Loucy (cell line): ENCODE data around the gene KIFAP3.

ENCODE experiments used
- EZH2phosphoT487 ChIP-seq: fragments of 200-600 bp; IDR thresholded peaks from 2 replicates; pipeline ENCODE4 v1.6.1; 2018; ENCODE audit warnings: antibody characterized with exemption, mild to moderate bottlenecking, moderate library complexity, borderline replicate concordance
- TF ChIP-seq, protein P1 (sequence below): fragments of 200-600 bp; sonication (generic); conservative IDR thresholded peaks from 2 replicates; pipeline ENCODE4 v1.5.1; 2014; ENCODE audit warnings: mild to moderate bottlenecking, antibody characterized with exemption, low read length

- TF ChIP-seq, protein P1, sequence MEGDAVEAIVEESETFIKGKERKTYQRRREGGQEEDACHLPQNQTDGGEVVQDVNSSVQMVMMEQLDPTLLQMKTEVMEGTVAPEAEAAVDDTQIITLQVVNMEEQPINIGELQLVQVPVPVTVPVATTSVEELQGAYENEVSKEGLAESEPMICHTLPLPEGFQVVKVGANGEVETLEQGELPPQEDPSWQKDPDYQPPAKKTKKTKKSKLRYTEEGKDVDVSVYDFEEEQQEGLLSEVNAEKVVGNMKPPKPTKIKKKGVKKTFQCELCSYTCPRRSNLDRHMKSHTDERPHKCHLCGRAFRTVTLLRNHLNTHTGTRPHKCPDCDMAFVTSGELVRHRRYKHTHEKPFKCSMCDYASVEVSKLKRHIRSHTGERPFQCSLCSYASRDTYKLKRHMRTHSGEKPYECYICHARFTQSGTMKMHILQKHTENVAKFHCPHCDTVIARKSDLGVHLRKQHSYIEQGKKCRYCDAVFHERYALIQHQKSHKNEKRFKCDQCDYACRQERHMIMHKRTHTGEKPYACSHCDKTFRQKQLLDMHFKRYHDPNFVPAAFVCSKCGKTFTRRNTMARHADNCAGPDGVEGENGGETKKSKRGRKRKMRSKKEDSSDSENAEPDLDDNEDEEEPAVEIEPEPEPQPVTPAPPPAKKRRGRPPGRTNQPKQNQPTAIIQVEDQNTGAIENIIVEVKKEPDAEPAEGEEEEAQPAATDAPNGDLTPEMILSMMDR: no peak
- no peak for TF ChIP-seq EZH2phosphoT487
Observed at GRCh38 chr1:169931795-169932231, 142.7 kb downstream of the KIFAP3 start.
